Measurements from ENCODE around the gene IQGAP3.

IQGAP3 gene

DNA sequence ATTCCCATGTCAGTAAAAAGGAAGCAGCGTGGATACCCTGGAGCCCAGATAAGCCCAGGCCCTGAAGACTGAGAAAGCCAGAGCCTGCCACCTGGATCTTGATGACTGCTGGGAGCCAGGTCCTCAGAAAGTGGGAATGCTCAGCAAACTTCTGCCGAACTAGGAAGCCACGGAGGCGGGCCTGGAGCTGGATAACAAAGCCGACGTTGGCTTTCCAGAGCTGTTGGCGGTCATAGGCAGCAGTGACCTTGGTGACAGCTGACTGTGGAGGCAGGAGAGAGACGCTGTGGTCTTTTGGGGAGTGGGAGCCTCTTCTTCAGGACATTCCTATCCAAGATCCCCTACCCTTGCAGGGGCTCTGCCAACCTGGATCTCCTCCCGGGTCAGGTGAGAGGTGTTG, 24.4 kb downstream of the IQGAP3 start:
- Histone ChIP-seq H3K9ac (ENCODE audit: low read length) (no peak overlapping the region), H3K9me3 (ENCODE audit: control insufficient read depth, low read length) (no peaks in the 10 kb centered on the region), H3K36me3 (ENCODE audit: control insufficient read depth, insufficient read depth, low read length) (no peaks in the 10 kb centered on the region), H3K4me1 (ENCODE audit: control insufficient read depth, insufficient read depth, low read length) (peaks cover 10% of the 10 kb centered on the region), H3K4me3 (ENCODE audit: low read length) (no peak overlapping the region), H3K27me3 (ENCODE audit: control insufficient read depth, insufficient read depth, low read length) (no peaks in the 10 kb centered on the region)

DNA sequence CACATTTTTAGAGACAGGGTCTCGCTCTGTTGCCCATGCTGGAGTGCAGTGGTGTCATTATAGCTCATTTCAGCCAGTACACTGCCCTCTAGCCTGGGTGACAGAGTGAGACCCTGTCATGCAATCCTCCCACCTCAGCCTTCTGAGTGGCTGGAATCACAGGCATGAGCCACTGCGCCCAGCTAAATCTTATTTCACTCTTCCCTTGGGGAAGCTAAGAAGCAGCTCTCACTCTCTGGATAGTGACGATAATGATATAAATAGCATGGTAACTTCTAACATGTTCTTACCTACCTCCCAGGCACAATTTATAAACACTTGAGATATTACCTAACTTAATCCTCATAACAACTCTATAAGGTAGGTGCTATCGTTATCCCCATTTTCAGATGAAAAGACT, 24.9 kb downstream of the IQGAP3 start:
- H3K36me3 ChIP-seq (ENCODE audit: control insufficient read depth, insufficient read depth, low read length) = no peaks in the 10 kb centered on the region
- H3K4me1 ChIP-seq (ENCODE audit: control insufficient read depth, insufficient read depth, low read length) = peaks cover 10% of the 10 kb centered on the region

DNA sequence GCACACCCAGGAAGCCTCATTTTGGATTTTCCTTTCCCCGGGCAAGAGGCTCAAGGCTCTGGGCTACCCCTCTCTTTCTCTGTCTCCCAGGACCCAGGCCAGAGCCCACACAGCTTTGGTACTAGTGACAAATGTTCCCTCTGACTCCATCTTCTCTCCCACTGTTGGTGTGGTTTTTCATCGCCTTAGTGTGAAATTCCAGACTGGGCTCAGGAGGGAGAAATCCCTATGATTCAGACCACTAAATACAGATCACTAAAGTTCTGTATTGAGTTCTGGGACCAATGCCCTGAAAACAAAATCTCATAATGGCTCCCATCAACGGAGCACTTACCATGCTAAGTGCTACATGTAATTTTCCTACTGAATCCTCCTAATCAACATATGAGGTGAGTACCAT, 26.1 kb downstream of the IQGAP3 start:
- H3K4me1 ChIP-seq (ENCODE audit: control insufficient read depth, insufficient read depth, low read length) = peaks cover 3% of the 10 kb centered on the region
- H3K9ac ChIP-seq (ENCODE audit: low read length) = no peak overlapping the region
- no peaks in the 10 kb centered on the region for H3K27me3 ChIP-seq (ENCODE audit: control insufficient read depth, insufficient read depth, low read length)
- H3K36me3 ChIP-seq (ENCODE audit: control insufficient read depth, insufficient read depth, low read length) = no peaks in the 10 kb centered on the region
- no peak overlapping the region for H3K4me3 ChIP-seq (ENCODE audit: low read length)
- H3K9me3 ChIP-seq (ENCODE audit: control insufficient read depth, low read length) = no peaks in the 10 kb centered on the region

More for the DNA sequence above, 24.9 kb downstream of the IQGAP3 start:
- H3K27me3 ChIP-seq (ENCODE audit: control insufficient read depth, insufficient read depth, low read length) = no peaks in the 10 kb centered on the region
- no peak overlapping the region for H3K9ac ChIP-seq (ENCODE audit: low read length)
- no peak overlapping the region for H3K4me3 ChIP-seq (ENCODE audit: low read length)
- no peaks in the 10 kb centered on the region for H3K9me3 ChIP-seq (ENCODE audit: control insufficient read depth, low read length)

DNA sequence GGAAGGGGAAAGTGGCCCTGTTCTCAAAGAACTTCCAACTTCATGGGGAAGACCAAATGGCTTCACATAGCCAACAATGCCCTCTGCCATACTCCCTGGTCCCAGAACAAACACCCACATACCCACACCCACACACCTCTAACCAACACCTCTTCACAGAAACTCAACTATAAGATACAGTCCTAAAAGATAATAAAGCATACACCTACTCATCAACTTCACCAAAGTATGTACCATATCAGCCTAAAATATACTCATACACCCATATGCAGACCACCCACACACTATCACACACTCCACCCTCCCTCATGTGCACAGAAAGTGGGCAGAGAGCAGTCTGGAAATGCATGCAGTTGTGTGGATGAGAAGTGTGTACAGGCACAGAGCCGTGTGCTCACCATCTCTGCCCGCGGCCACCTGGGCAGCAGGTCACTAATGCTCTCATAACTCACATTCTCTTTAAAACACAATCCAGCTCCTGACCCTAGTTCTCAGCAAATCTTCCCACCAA, 27.7 kb downstream of the IQGAP3 start:
- H3K9me3 ChIP-seq (ENCODE audit: control insufficient read depth, low read length) = no peaks in the 10 kb centered on the region
- no peak overlapping the region for H3K9ac ChIP-seq (ENCODE audit: low read length)
- no peaks in the 10 kb centered on the region for H3K36me3 ChIP-seq (ENCODE audit: control insufficient read depth, insufficient read depth, low read length)
- H3K4me3 ChIP-seq (ENCODE audit: low read length) = no peak overlapping the region
- H3K27me3 ChIP-seq (ENCODE audit: control insufficient read depth, insufficient read depth, low read length) = no peaks in the 10 kb centered on the region
- H3K4me1 ChIP-seq (ENCODE audit: control insufficient read depth, insufficient read depth, low read length) = no peaks in the 10 kb centered on the region

DNA sequence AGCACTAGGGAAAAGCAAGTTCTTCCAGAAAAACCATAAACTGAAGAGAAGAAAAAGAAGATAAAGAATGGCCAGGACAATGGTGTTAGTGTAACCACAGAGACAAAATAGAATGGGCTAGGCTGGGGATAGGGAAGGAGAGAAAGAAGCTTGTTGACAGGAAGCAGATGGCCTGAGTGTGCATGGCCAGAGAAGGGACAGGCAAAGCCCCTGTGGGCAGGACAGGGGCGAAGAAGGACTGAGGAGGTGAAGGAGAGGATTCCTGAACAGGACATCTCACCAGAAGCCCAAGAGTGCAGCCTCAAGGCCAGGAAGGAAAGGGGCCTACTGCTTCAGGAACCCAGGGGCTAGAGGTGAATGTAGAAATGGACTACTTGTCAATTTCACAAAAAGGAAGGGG, 29.3 kb downstream of the IQGAP3 start:
- H3K27me3 ChIP-seq (ENCODE audit: control insufficient read depth, insufficient read depth, low read length) = no peaks in the 10 kb centered on the region
- no peaks in the 10 kb centered on the region for H3K4me1 ChIP-seq (ENCODE audit: control insufficient read depth, insufficient read depth, low read length)
- no peaks in the 10 kb centered on the region for H3K9me3 ChIP-seq (ENCODE audit: control insufficient read depth, low read length)
- H3K4me3 ChIP-seq (ENCODE audit: low read length) = no peak overlapping the region
- no peak overlapping the region for H3K9ac ChIP-seq (ENCODE audit: low read length)
- H3K36me3 ChIP-seq (ENCODE audit: control insufficient read depth, insufficient read depth, low read length) = no peaks in the 10 kb centered on the region

DNA sequence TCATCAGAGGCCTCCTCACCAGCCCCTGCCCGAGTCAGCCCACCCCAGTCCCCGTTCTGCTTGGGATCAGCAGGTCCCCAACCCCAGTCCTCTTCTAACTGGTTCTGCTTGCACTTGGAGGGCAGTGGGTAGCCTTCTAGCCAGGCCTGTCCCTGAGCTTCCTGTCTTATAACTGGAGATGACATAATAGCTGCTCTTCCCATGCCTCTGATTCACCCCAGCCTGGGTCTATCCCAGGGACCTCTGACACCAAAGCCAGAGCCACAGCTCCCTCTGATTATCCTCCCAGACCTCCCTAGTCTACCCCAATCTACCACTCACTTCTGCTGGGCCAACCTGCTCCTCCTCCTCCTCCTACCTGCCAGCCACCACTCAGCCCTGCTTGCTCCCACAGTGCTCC, 31.4 kb downstream of the IQGAP3 start:
- no peak overlapping the region for H3K9ac ChIP-seq (ENCODE audit: low read length)
- no peaks in the 10 kb centered on the region for H3K9me3 ChIP-seq (ENCODE audit: control insufficient read depth, low read length)
- H3K4me3 ChIP-seq (ENCODE audit: low read length) = no peak overlapping the region
- H3K36me3 ChIP-seq (ENCODE audit: control insufficient read depth, insufficient read depth, low read length) = no peaks in the 10 kb centered on the region
- H3K27me3 ChIP-seq (ENCODE audit: control insufficient read depth, insufficient read depth, low read length) = no peaks in the 10 kb centered on the region
- H3K4me1 ChIP-seq (ENCODE audit: control insufficient read depth, insufficient read depth, low read length) = no peaks in the 10 kb centered on the region

DNA sequence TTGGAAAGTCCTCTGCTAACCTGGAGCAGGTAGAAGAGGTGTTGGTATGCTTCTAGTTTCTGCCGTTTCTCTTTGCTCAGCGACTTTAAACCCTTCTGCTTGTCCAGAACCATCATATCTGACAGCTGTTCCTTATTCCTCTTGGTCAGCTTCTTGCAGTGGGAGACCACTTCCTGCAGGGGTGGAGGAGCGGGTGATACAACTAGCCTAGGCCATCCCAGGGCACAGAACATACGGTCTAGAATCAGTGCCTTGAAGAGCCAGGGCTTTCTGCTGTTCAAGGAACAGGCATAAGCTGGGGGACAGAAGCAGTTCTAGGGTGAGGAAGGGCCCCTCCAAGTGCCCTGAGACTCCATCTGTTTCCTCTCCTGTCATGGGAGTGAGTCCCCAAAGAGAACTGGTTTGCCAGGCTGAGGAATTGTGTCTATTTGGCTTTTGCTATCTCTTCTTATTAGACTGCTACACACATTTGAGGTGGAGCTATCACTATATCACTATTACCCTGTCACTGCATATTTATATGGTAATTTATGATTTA, 32.5 kb downstream of the IQGAP3 start:
- no peak overlapping the region for H3K4me3 ChIP-seq (ENCODE audit: low read length)
- H3K9me3 ChIP-seq (ENCODE audit: control insufficient read depth, low read length) = no peaks in the 10 kb centered on the region
- no peaks in the 10 kb centered on the region for H3K4me1 ChIP-seq (ENCODE audit: control insufficient read depth, insufficient read depth, low read length)
- no peaks in the 10 kb centered on the region for H3K36me3 ChIP-seq (ENCODE audit: control insufficient read depth, insufficient read depth, low read length)
- H3K27me3 ChIP-seq (ENCODE audit: control insufficient read depth, insufficient read depth, low read length) = no peaks in the 10 kb centered on the region
- no peak overlapping the region for H3K9ac ChIP-seq (ENCODE audit: low read length)

DNA sequence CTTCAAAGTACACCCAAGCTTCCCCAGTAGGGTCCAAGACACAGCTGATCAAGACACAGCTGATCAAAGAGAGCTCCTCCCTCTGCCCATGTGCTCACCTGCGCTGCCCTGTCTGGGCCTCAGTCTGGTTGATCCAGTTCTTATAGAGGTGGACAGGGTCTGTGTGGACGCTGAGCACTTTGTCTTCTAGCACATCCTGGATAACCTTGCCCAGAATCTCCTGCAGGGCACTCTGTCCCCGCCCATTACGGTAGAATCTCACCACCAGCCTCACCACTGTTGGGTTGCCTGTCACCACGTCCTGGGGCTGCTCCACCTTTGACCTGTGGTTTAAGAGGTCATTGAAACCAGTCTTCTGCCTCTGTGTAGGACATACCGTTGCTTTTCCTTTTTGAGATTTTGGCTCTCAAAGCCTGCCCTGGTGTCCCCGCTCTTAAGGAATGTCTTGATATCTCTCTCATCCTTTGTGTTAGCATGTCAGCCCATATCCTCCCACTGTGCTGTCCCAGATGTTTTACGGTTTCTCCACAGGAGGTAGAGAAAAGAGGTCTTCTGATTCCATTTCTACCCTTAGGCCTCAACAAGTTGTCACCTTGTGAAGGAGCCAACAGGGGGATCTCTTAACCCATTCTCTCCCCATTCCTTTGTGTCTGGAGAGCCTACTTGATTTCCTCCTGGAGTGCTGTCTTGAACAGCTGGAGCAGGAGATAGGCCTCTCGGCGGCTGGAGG, 33.5 kb downstream of the IQGAP3 start:
- Histone ChIP-seq H3K36me3 (ENCODE audit: control insufficient read depth, insufficient read depth, low read length) (no peaks in the 10 kb centered on the region), H3K4me3 (ENCODE audit: low read length) (no peak overlapping the region), H3K9ac (ENCODE audit: low read length) (no peak overlapping the region), H3K9me3 (ENCODE audit: control insufficient read depth, low read length) (no peaks in the 10 kb centered on the region), H3K4me1 (ENCODE audit: control insufficient read depth, insufficient read depth, low read length) (no peaks in the 10 kb centered on the region), H3K27me3 (ENCODE audit: control insufficient read depth, insufficient read depth, low read length) (no peaks in the 10 kb centered on the region)

DNA sequence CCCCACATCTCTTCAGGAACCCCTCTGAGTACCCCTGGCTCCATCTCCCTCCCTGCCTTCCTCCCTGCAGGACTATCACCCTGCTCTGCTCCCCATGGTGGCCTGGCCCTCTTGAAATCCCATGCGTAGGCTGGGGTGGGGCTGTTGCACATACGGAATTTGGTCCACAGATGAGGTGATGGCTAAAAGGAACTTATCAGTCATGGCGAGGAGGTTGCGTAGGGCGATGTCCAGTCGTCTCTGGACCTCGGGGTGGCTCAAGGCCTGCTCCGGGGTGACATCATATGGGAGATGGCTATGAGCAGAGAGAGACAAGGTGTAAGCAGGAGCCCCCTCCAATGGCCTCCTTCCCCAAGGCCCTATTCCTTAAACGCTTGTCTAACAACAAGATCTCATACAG, 35.3 kb downstream of the IQGAP3 start:
- H3K4me1 ChIP-seq (ENCODE audit: control insufficient read depth, insufficient read depth, low read length) = no peaks in the 10 kb centered on the region
- no peaks in the 10 kb centered on the region for H3K27me3 ChIP-seq (ENCODE audit: control insufficient read depth, insufficient read depth, low read length)
- no peaks in the 10 kb centered on the region for H3K36me3 ChIP-seq (ENCODE audit: control insufficient read depth, insufficient read depth, low read length)
- no peak overlapping the region for H3K9ac ChIP-seq (ENCODE audit: low read length)
- no peak overlapping the region for H3K4me3 ChIP-seq (ENCODE audit: low read length)
- H3K9me3 ChIP-seq (ENCODE audit: control insufficient read depth, low read length) = no peaks in the 10 kb centered on the region

DNA sequence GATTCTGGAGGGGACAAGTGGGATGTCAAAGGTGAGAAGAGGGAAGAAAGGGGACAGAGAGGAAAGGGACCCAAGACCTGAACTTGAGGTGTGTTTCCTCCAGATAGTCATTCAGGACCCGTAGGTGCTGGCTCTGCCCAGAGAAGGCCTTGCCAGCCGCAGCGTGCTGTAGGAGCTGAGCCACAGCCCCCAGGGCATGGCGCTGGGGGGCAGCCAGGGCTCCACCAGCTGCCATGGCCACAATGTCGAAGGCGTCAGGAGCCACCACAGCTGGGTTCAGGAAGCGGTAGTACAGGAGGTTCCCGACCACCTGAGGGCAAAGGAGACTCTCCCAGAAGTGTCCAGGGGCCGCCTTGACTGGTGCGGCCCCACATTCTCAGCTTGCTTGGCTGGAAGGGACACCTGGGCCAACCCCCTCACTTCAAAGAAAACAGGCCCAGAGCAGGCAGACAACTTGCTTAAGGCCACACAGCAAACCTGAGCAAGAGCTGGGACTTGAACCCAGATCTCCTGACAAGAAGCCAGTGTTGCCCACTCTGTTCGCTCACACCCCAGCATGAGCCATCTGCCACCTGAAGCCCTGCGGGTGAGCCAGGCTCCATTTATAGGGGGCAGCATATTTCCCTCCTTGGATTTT, 37.8 kb downstream of the IQGAP3 start:
- no peak overlapping the region for H3K9ac ChIP-seq (ENCODE audit: low read length)
- no peaks in the 10 kb centered on the region for H3K36me3 ChIP-seq (ENCODE audit: control insufficient read depth, insufficient read depth, low read length)
- no peaks in the 10 kb centered on the region for H3K9me3 ChIP-seq (ENCODE audit: control insufficient read depth, low read length)
- H3K4me1 ChIP-seq (ENCODE audit: control insufficient read depth, insufficient read depth, low read length) = no peaks in the 10 kb centered on the region
- no peak overlapping the region for H3K4me3 ChIP-seq (ENCODE audit: low read length)
- no peaks in the 10 kb centered on the region for H3K27me3 ChIP-seq (ENCODE audit: control insufficient read depth, insufficient read depth, low read length)

DNA sequence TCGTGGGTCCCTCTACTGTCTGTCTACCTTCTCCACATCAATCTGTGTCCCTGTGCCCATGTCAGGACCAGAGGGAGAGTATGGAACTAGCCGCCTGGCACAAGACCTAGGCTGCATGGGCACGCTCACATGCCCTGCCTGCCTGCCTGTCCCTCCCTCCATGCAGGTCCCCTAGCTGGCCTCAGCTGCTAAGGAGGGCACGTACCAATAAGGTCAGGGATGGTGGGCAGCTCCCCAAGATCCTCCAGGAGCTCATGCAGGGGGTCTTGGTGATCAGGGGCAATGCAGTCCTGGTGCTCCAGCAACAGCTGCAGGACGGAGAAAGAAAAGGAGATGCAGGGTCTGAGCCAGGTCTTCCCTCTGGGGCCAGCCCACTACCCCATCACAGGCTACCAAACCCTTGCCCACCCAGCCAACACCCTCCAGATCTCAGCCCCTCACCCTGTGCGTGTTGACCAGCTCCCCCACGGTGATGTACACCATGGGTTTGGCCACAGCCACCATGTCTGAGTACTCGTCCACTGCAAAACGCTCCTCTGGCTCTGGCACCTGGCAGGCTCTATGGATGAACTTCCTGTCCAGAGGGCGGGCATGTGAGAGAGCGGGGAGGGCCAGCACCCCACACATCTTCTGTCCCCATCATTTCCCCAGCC, 38.7 kb downstream of the IQGAP3 start:
- H3K9me3 ChIP-seq (ENCODE audit: control insufficient read depth, low read length) = no peaks in the 10 kb centered on the region
- no peaks in the 10 kb centered on the region for H3K27me3 ChIP-seq (ENCODE audit: control insufficient read depth, insufficient read depth, low read length)
- H3K4me3 ChIP-seq (ENCODE audit: low read length) = no peak overlapping the region
- H3K36me3 ChIP-seq (ENCODE audit: control insufficient read depth, insufficient read depth, low read length) = no peaks in the 10 kb centered on the region
- H3K4me1 ChIP-seq (ENCODE audit: control insufficient read depth, insufficient read depth, low read length) = no peaks in the 10 kb centered on the region
- H3K9ac ChIP-seq (ENCODE audit: low read length) = no peak overlapping the region

DNA sequence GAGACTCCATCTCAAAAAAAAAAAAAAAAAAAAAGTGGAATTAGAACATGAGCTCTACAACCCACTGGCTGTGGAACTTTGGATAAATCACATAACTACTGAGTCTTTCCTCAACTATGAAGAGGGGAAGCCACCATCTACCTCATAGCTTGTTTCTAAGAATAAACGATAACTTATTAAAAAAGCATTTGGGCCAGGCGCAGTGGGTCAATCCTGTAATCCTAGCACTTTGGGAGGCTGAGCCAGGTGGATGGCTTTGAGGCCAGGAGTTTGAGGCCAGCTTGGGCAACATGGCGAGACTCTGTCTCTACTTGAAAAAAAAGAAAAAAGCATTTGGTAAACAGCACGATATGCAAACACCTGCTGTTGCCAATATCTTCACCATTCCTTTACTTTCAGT, 40.0 kb downstream of the IQGAP3 start:
- Histone ChIP-seq H3K4me3 (ENCODE audit: low read length) (no peak overlapping the region), H3K36me3 (ENCODE audit: control insufficient read depth, insufficient read depth, low read length) (no peaks in the 10 kb centered on the region), H3K9ac (ENCODE audit: low read length) (no peak overlapping the region), H3K9me3 (ENCODE audit: control insufficient read depth, low read length) (no peaks in the 10 kb centered on the region), H3K4me1 (ENCODE audit: control insufficient read depth, insufficient read depth, low read length) (no peaks in the 10 kb centered on the region), H3K27me3 (ENCODE audit: control insufficient read depth, insufficient read depth, low read length) (no peaks in the 10 kb centered on the region)
